Chondrocyte (in vitro differentiated cells): Measurements from ENCODE around the gene NEUROD2. TPM values are rescaled to one million over a fixed set of nuclear protein-coding genes. Genes with fewer than 3 reads are reported as not detected.

Experiments
- DNase-seq: peaks from one replicate; pipeline ENCODE4 v3.0.0; 2021; ENCODE audit warnings: mixed read lengths, low spot score
- H3K27ac Mint-ChIP-seq: one replicate; pipeline ENCODE4 v1.8.0; 2021; ENCODE audit warnings: mild to moderate bottlenecking, moderate library complexity, mixed read lengths; ENCODE audit not compliant: unreplicated experiment
- H3K27me3 Mint-ChIP-seq: 2 replicates; pipeline ENCODE4 v1.8.0; 2021; ENCODE audit warnings: low read depth, mixed read lengths
- H3K36me3 Mint-ChIP-seq: 2 replicates; pipeline ENCODE4 v1.8.0; 2021; ENCODE audit warnings: low read depth, mixed read lengths
- H3K4me1 Mint-ChIP-seq: 2 replicates; pipeline ENCODE4 v1.8.0; 2021; ENCODE audit warnings: low read depth, mild to moderate bottlenecking, mixed read lengths
- H3K4me3 Mint-ChIP-seq: one replicate; pipeline ENCODE4 v1.8.0; 2021; ENCODE audit warnings: mild to moderate bottlenecking, moderate library complexity, mixed read lengths; ENCODE audit not compliant: unreplicated experiment
- H3K9me3 Mint-ChIP-seq: 2 replicates; pipeline ENCODE4 v1.8.0; 2021; ENCODE audit warnings: low read depth, mixed read lengths
- total RNA-seq: library from RNA; stranded (reverse); gene quantifications from 3 replicates; pipeline ENCODE4 v1.2.1, GENCODE V29; 2021
- TF ChIP-seq, protein P1 (sequence below): fragments of 200-600 bp; sonication (generic); IDR thresholded peaks from 2 replicates; pipeline ENCODE4 v1.5.0; 2021; ENCODE audit warnings: antibody characterized with exemption, mild to moderate bottlenecking, moderate library complexity

NEUROD2 gene
- total RNA-seq, 1 donor from 2014 or later: not detected

DNA sequence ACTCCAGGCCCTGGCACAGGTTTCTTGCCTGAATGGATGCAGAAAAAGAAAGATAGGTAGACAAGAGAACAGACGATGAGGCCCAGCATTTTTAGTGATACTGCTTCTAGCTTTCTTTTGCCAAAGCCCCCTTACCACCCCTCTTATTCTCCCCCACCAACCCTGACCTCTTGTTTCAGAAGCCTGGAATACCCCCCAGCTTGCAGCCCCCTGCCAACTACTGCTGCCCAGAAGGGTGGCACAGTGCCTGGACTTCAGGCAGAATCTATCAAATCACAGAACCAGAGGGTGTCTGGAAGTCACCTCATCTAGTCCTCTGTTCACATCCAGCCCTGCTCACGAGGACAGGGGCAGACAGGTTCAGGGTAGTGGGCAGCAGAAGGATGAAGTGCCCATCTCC, 35.6 kb downstream of the NEUROD2 start:
- Mint-ChIP-seq H3K9me3 (peaks cover 9% of the 10 kb centered on the region), H3K27me3 (no peaks in the 10 kb centered on the region)

GRCh38 chr17:39569126-39569525, 38.6 kb downstream of the NEUROD2 start:
- Mint-ChIP-seq H3K9me3 (peaks cover 9% of the 10 kb centered on the region), H3K36me3 (peaks cover 31% of the 10 kb centered on the region), H3K4me3 (no peak overlapping the region)

More for the DNA sequence above, 35.6 kb downstream of the NEUROD2 start:
- Mint-ChIP-seq H3K27ac (no peak overlapping the region), H3K4me3 (no peak overlapping the region), H3K4me1 (peaks cover 4% of the 10 kb centered on the region), H3K36me3 (peaks cover 22% of the 10 kb centered on the region)
- TF ChIP-seq, protein P1, sequence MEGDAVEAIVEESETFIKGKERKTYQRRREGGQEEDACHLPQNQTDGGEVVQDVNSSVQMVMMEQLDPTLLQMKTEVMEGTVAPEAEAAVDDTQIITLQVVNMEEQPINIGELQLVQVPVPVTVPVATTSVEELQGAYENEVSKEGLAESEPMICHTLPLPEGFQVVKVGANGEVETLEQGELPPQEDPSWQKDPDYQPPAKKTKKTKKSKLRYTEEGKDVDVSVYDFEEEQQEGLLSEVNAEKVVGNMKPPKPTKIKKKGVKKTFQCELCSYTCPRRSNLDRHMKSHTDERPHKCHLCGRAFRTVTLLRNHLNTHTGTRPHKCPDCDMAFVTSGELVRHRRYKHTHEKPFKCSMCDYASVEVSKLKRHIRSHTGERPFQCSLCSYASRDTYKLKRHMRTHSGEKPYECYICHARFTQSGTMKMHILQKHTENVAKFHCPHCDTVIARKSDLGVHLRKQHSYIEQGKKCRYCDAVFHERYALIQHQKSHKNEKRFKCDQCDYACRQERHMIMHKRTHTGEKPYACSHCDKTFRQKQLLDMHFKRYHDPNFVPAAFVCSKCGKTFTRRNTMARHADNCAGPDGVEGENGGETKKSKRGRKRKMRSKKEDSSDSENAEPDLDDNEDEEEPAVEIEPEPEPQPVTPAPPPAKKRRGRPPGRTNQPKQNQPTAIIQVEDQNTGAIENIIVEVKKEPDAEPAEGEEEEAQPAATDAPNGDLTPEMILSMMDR: no peak
- no peak for DNase-seq

GRCh38 chr17:39568702-39569101, 39.0 kb downstream of the NEUROD2 start:
- Mint-ChIP-seq H3K4me1 (no peaks in the 10 kb centered on the region), H3K9me3 (peaks cover 9% of the 10 kb centered on the region), H3K27me3 (no peaks in the 10 kb centered on the region), H3K36me3 (peaks cover 31% of the 10 kb centered on the region), H3K4me3 (no peak overlapping the region), H3K27ac (no peak overlapping the region)
- TF ChIP-seq, protein P1: no peak
- DNase-seq: no peak

More at GRCh38 chr17:39569126-39569525, 38.6 kb downstream of the NEUROD2 start:
- Mint-ChIP-seq H3K4me1 (peaks cover 4% of the 10 kb centered on the region), H3K27me3 (no peaks in the 10 kb centered on the region), H3K27ac (no peak overlapping the region)
- TF ChIP-seq, protein P1: no peak
- no peak for DNase-seq

DNA sequence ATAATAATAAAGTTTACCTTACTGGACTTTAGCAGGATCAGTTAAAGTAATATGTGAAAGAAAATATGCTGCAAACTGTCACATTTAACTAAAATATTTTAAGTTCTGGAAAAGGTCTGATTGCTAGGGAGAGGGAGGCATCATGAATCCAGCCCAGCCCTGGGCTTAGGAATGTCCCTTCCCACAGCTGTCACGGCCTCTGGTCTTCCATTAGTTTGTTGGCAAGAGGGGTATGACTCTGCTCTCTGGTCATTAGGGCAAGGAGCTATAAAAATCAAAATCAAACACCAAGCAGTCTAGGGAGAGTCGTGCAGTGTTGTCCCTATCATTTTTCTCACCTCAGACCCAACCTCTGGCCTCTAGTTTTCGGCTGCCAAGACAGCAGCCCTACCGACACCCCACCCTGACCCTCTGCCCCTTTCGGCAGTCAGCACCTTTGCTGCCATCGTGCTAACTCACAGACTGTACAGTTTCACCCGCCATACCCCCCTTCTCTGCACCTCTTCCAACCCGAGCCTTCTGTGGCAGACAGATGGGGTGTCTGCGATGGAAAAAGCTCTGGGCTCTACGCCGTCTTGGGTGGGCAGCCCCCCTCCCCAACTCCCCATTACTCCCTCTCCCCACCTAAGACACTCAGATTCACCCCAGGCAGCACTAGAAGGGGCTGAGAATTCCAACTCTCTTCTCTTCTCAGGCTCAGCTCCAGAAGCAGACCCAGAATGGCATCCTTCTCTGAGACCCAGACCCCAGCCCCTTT, 41.4 kb downstream of the NEUROD2 start:
- Mint-ChIP-seq H3K4me3 (no peak overlapping the region), H3K36me3 (peaks cover 31% of the 10 kb centered on the region), H3K27ac (no peak overlapping the region), H3K9me3 (peaks cover 7% of the 10 kb centered on the region), H3K4me1 (peaks cover 14% of the 10 kb centered on the region), H3K27me3 (no peaks in the 10 kb centered on the region)
- TF ChIP-seq, protein P1: no peak
- DNase-seq: no peak

DNA sequence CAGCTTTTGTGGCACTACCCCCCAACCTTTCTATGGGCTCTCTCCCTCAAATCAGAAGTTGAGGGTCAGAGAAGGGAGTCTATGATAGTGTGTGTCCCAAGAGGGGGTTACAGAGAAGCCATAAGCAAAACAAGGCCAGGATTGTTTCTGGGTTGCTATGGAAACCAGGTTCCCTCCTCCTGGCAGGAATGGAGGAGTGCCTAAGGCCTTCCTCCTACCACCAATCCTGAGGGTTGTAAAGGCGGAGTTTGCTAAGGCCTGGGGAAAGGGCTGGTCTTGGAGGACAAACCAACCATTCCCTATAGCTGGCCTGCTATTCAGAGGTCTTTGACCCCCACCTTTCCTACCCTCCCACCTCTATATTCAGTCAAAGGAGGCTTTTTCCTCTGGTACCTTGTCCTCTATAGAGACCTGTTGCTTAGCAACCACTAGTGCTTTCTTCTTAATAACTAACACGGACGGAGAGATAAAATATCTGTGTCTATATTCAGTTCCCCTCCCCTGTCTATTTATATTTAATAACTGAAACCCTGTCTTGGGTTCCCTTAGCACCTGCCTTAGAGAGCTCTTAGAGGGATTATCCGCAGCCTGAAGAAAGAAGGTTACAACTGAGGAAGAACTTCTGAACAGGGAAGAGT, 43.4 kb downstream of the NEUROD2 start:
- TF ChIP-seq, protein P1: no peak
- Mint-ChIP-seq H3K9me3 (no peaks in the 10 kb centered on the region), H3K27ac (no peak overlapping the region), H3K27me3 (no peaks in the 10 kb centered on the region), H3K4me3 (no peak overlapping the region), H3K36me3 (peaks cover 31% of the 10 kb centered on the region), H3K4me1 (peaks cover 14% of the 10 kb centered on the region)
- no peak for DNase-seq
